Measurements from ENCODE around the gene C1GALT1. TPM values are rescaled to one million over a fixed set of nuclear protein-coding genes. Genes with fewer than 3 reads are reported as not detected.
A peak's percentile ranks its signal among the peaks of the same experiment; 100 is the strongest.

C1GALT1 gene
- total RNA-seq, 1 donor from 2014 or later: 25.2 TPM

DNA sequence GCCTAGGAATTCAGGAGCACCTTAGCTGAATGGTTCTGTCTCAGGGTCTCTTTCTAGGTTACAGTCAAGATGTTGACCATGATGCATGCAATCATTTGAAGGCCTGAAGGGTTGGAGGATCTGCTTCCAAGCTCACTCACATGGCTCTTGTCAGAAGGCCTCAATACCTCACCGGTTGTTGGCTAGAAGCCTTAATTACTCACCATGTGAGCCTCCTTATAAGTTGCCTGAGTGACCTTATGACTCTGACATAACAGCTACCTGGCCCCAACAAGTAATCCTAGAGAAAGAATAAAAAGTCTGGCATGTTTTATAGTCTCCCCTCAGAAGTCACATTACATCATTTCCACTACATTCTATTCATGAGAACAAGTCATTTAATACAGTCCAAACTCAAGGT lies 3.4 kb upstream of the C1GALT1 start:
- Mint-ChIP-seq H3K9me3 (ENCODE audit: low read depth) (peaks cover 5% of the 10 kb centered on the region), H3K4me3 (ENCODE audit: unreplicated experiment) (no peak overlapping the region), H3K27me3 (ENCODE audit: low read depth) (no peaks in the 10 kb centered on the region), H3K27ac (ENCODE audit: unreplicated experiment) (no peak overlapping the region), H3K36me3 (ENCODE audit: low read depth) (peaks cover 5% of the 10 kb centered on the region), H3K4me1 (ENCODE audit: low read depth) (peaks cover 34% of the 10 kb centered on the region)
- TF ChIP-seq, protein P1, sequence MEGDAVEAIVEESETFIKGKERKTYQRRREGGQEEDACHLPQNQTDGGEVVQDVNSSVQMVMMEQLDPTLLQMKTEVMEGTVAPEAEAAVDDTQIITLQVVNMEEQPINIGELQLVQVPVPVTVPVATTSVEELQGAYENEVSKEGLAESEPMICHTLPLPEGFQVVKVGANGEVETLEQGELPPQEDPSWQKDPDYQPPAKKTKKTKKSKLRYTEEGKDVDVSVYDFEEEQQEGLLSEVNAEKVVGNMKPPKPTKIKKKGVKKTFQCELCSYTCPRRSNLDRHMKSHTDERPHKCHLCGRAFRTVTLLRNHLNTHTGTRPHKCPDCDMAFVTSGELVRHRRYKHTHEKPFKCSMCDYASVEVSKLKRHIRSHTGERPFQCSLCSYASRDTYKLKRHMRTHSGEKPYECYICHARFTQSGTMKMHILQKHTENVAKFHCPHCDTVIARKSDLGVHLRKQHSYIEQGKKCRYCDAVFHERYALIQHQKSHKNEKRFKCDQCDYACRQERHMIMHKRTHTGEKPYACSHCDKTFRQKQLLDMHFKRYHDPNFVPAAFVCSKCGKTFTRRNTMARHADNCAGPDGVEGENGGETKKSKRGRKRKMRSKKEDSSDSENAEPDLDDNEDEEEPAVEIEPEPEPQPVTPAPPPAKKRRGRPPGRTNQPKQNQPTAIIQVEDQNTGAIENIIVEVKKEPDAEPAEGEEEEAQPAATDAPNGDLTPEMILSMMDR (IDR thresholded peaks at IDR 0.05): no peak
- DNase-seq (ENCODE audit: low spot score): no peak

DNA sequence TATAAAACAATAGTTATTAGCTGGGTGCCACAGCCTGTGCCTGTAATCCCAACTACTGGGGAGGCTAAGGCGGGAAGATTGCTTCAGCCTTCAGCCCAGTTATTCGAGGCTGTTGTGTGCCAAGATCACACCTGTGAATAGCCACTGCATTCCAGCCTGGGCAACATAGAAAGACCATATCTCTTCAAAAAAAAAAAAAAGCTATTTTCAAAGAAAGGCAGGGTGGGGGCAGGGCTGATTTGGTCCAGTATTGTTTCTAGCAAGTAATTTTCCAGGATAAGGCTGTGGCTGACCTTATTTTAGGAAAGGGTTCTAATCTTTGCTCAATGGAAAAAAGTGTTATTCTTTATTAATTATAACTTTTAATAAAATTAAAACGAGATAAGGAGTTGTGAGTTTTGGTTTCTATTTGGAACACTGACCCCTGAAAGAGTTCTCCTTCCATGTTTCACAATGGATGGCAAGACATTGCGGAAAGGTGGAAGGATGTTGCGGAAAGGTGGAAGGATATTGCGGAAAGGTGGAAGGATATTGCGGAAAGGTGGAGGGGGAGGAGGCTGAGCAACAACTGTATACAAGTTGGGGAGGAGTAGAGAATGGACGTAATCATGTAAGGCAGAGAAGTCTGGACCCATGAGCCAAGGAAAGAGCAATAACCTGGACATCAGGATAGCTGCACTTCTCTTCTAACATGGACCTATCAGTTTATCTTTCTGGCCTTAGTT lies 1.5 kb upstream of the C1GALT1 start:
- TF ChIP-seq, protein P1 (IDR thresholded peaks at IDR 0.05): no peak
- Mint-ChIP-seq H3K4me1 (ENCODE audit: low read depth) (peaks cover 42% of the 10 kb centered on the region), H3K4me3 (ENCODE audit: unreplicated experiment) (peak overlapping the region; percentile 31), H3K9me3 (ENCODE audit: low read depth) (no peaks in the 10 kb centered on the region), H3K27me3 (ENCODE audit: low read depth) (no peaks in the 10 kb centered on the region), H3K36me3 (ENCODE audit: low read depth) (no peaks in the 10 kb centered on the region), H3K27ac (ENCODE audit: unreplicated experiment) (peak overlapping the region; percentile 84)
- DNase-seq (ENCODE audit: low spot score): no peak

DNA sequence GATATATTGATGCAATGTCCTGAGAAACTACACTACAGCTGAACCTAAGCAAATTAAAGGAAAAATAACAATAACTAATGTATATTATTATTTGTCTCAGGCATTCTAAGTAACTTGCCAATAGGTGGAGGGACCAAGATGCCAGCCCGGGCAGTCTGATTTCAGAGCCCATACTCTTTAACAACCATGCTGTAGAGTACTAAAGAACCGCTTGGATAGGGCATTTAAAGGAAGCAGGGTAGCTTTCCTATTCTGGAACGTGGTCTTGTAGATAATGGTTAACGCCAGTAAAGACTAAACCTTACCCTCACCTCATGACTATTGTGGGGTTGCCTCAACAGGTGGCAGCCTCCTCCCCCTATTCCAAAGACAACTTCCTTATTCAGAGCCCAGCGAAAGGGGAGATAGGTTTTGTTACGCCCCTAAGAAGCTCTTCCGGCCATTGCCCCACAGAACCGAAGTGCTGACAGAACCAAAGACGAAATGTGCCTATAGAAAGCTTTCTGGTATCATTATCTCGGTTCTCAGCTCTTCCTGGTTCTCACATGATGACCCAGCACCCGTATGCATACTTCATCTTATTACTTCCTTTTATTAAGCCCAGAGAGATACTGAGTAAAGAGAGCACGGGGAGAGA lies 707 bp upstream of the C1GALT1 start:
- H3K36me3 Mint-ChIP-seq (ENCODE audit: low read depth): peaks cover 3% of the 10 kb centered on the region
- no peaks in the 10 kb centered on the region for H3K27me3 Mint-ChIP-seq (ENCODE audit: low read depth)
- H3K27ac Mint-ChIP-seq (ENCODE audit: unreplicated experiment): peak overlapping the region; percentile 84
- H3K9me3 Mint-ChIP-seq (ENCODE audit: low read depth): no peaks in the 10 kb centered on the region
- peak overlapping the region; percentile 72 for H3K4me3 Mint-ChIP-seq (ENCODE audit: unreplicated experiment)
- no peak for DNase-seq (ENCODE audit: low spot score)
- peaks cover 34% of the 10 kb centered on the region for H3K4me1 Mint-ChIP-seq (ENCODE audit: low read depth)
- TF ChIP-seq, protein P1 (IDR thresholded peaks at IDR 0.05): no peak

DNA sequence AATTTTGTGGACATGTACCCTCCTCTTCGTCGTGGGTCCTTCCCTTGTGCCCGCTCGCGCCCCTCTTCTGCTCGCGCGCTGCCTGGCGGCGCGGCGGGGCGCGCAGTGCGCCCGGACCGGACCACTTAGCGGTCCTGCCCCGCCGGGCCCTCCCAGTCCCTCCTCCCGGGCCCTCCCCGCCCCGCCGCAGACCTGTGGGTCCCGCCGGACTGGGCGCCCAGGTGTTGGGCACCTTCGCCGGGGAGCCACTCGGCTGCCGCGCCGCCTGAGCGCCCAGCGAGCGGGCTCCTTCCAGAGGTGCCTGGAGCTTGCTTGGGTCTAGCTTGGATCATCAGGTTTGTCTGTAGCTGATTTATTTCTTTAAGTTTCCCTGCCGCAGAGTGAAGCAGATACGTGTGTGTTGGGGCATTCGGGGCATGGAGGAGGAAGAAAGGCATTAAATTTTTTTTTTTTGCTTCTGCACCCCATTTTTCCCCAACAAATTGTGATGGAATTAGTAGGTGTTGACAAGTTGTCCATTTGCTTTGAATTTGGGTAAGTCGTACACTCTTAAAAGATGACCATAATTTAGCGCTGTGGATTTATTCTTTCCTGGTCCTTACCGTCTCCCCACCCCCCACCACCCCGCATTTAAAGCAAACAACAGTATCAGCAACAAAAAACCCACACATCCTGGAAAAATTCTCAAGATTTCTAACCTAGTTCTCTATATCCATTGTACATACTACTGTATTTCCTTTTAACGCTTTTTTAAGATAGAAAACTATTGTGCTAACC lies 905 bp downstream of the C1GALT1 start:
- H3K27ac Mint-ChIP-seq (ENCODE audit: unreplicated experiment): peak overlapping the region; percentile 62
- no peaks in the 10 kb centered on the region for H3K9me3 Mint-ChIP-seq (ENCODE audit: low read depth)

More for the DNA sequence above, 905 bp downstream of the C1GALT1 start:
- peaks cover 3% of the 10 kb centered on the region for H3K36me3 Mint-ChIP-seq (ENCODE audit: low read depth)
- no peaks in the 10 kb centered on the region for H3K27me3 Mint-ChIP-seq (ENCODE audit: low read depth)
- TF ChIP-seq, protein P1 (IDR thresholded peaks at IDR 0.05): peak; percentile 23
- peak overlapping the region; percentile 72 for H3K4me3 Mint-ChIP-seq (ENCODE audit: unreplicated experiment)
- peaks cover 25% of the 10 kb centered on the region for H3K4me1 Mint-ChIP-seq (ENCODE audit: low read depth)
- peak; percentile 60 for DNase-seq (ENCODE audit: low spot score)
